Measurements from ENCODE around the gene SMAD6.

The SMAD6 gene

GRCh38 chr15:66777054-66777453, 75.0 kb downstream of the SMAD6 start:
- DNase-seq (ENCODE audit: low spot score) = no peak

- DNase-seq (ENCODE audit: low spot score) = no peak
Measured at GRCh38 chr15:66777596-66778313, 75.7 kb downstream of the SMAD6 start.

- DNase-seq (ENCODE audit: low spot score) = no peak
Measured at GRCh38 chr15:66778314-66778665, 76.3 kb downstream of the SMAD6 start.

DNA sequence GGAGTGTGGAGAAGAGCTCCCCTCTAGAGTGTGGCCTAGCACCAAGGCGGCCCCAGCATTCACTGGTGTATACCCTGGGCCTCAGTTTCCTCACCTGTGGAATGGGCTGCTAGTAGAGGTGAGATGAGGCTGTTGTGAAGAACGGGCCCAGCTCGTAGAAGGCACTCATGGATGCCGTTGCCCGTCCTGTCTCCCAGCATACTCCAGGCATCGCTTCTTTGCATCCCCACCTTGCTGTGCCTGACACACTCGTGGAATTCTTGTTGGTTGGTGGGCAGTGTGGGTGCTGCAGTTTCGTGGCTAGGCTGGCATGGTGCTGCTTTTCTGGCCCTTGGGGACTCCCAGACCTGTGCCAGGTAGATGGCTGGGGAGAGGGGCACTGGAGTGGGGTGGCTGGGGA, 76.7 kb downstream of the SMAD6 start:
- no peak for DNase-seq (ENCODE audit: low spot score)

GRCh38 chr15:66779331-66780009, 77.4 kb downstream of the SMAD6 start:
- DNase-seq (ENCODE audit: low spot score) = peak; percentile 89

GRCh38 chr15:66780172-66780972, 78.3 kb downstream of the SMAD6 start:
- no peak for DNase-seq (ENCODE audit: low spot score)

GRCh38 chr15:66780973-66781718, 79.1 kb downstream of the SMAD6 start:
- DNase-seq (ENCODE audit: low spot score) = no peak

DNA sequence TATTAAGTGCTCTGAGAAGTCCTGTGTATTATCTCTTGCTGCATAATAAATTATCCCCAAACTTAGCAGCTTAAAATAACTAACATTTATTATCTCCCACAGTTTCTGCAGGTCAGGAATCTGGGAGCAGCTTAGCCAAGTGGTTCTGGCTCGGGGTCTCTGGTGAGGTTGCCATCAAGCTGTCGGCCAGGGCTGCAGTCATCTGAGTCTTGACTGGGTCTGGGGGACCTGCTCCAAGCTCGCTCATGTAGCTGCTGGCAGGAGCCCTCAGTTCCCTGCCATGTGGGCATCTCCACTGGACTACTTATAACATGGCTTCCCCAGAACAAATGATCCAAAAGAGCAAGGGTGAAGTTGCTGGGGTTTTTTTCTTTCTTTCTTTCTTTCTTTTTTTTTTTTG, 80.7 kb downstream of the SMAD6 start:
- DNase-seq (ENCODE audit: low spot score) = no peak

GRCh38 chr15:66783314-66783713, 81.3 kb downstream of the SMAD6 start:
- no peak for DNase-seq (ENCODE audit: low spot score)

- DNase-seq (ENCODE audit: low spot score) = no peak
Measured at GRCh38 chr15:66783725-66784124, 81.7 kb downstream of the SMAD6 start.

- DNase-seq (ENCODE audit: low spot score) = no peak
Measured at GRCh38 chr15:66784174-66784573, 82.1 kb downstream of the SMAD6 start.

DNA sequence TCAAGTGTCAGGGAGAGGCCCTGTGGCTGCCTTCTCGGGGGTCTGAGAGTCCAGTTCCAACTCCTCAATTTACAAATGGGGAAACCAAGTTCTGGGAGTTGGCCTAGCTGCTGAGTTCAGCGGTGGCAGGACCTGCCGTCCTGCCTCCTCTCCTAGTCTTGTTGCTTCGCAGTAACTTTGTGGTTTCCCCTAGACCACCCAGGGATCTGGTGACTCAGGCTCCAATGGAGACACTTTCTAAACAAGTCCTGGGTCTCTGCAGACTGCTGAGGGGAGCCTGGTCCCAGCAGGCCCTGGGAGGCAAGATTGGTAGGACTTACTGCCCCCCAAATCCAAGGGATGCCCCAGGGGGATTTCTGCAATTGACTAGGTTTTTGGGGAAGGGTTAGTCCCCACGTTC, 83.6 kb downstream of the SMAD6 start:
- no peak for DNase-seq (ENCODE audit: low spot score)

- no peak for DNase-seq (ENCODE audit: low spot score)
Measured at GRCh38 chr15:66786222-66786621, 84.2 kb downstream of the SMAD6 start.

GRCh38 chr15:66786708-66787488, 84.9 kb downstream of the SMAD6 start:
- DNase-seq (ENCODE audit: low spot score) = no peak

DNA sequence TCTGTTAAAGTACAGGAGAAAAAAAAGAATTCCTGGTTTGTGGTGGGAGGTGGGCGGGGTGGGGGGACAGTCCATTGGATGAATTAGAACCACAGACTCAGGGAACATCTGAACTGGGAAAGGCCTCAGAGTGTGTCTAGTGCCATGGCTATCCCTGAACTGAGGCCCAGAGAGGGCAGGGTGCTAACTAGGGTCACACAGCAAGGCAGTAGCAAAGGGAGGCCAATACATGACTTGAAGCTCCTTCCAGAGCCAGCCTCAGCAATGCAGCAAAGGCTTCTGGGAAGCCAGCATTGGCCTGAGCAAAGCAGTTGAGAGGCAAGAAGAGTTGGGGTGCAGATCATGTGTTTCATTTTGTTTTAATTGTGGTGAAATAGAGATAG, 85.4 kb downstream of the SMAD6 start:
- no peak for DNase-seq (ENCODE audit: low spot score)

GRCh38 chr15:66788024-66788423, 86.0 kb downstream of the SMAD6 start:
- no peak for DNase-seq (ENCODE audit: low spot score)

- peak; percentile 82 for DNase-seq (ENCODE audit: low spot score)
Measured at GRCh38 chr15:66789029-66790025, 87.3 kb downstream of the SMAD6 start.

DNA sequence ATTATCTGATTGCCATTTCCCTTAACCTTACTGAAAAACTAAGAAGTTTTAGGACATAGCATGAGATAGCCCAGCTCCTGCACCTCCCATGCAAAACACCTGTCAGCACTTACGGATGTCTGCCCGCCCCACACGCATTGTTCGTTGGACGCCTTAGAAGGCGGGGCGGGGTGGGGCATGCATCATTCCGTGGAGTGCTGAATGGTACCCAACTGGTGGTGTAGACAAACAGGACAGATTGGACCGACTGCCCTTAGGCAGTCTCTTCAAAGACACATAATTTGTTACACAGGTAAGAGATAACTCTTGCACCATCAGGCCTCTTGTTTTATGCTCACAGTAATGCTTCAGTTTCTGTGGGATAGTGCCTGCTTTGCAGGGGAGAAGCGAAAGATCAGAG, 93.8 kb downstream of the SMAD6 start:
- no peak for DNase-seq (ENCODE audit: low spot score)

DNA sequence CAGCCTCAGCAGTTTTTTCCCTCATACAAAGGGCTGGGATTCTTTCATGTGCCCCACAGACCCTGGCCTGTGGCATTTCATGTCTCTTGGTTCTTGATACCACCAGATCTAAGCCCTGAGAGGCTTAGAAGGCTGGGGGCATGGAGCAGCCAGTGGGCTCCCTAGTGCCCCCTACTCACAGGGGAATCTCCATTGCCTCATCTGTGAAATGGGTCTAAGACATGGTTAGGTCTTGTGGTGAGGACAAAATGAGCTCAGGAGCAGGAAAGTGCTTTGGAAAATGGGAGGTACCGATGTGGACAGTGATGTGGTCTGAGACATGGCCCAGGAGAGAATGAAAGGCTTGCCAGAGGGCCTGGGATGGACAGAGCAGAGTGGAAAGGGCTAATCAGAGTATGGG, 94.3 kb downstream of the SMAD6 start:
- no peak for DNase-seq (ENCODE audit: low spot score)

DNA sequence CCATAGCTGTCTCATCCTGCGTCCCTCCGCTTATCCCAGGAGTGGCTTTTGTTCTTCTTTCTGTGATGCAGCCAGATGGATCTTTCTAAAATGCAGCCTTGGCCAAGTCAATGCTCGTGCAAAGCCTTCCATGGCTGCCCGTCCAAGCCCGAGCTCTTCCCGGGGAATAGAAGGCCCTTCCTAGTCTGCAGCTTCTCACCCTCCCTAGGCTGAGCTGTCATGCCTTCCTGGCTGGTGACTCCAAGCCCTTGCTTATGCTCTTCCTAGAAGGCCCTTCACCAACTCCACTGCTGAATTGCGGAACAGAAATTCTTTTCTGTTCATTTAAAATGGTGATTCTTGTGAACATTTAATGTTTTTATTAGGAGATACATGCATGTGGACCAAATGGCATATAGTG, 95.9 kb downstream of the SMAD6 start:
- no peak for DNase-seq (ENCODE audit: low spot score)

All from HuH-7 (cell line).